Measurements from ENCODE around the gene TSPEAR.

The TSPEAR gene

GRCh38 chr21:44463724-44464123 is 247.6 kb downstream of the TSPEAR start:
- no peak for DNase-seq (ENCODE audit: low read depth in 2 of 2)

GRCh38 chr21:44462834-44463200 is 248.6 kb downstream of the TSPEAR start:
- no peak for DNase-seq (ENCODE audit: low read depth in 2 of 2)

GRCh38 chr21:44462086-44462833 is 249.1 kb downstream of the TSPEAR start:
- no peak for DNase-seq (ENCODE audit: low read depth in 2 of 2)

- DNase-seq (ENCODE audit: low read depth in 2 of 2) = no peak
These were observed 249.8 kb downstream of the TSPEAR start for GRCh38 chr21:44461464-44462001.

- DNase-seq (ENCODE audit: low read depth in 2 of 2) = no peak
These were observed 250.4 kb downstream of the TSPEAR start for GRCh38 chr21:44461005-44461404.

- no peak for DNase-seq (ENCODE audit: low read depth in 2 of 2)
These were observed 251.0 kb downstream of the TSPEAR start for GRCh38 chr21:44460441-44460755.

GRCh38 chr21:44459712-44460440 is 251.5 kb downstream of the TSPEAR start:
- no peak for DNase-seq (ENCODE audit: low read depth in 2 of 2)

GRCh38 chr21:44458971-44459711 is 252.2 kb downstream of the TSPEAR start:
- DNase-seq (ENCODE audit: low read depth in 2 of 2) = no peak

- DNase-seq (ENCODE audit: low read depth in 2 of 2) = no peak
These were observed 254.2 kb downstream of the TSPEAR start for GRCh38 chr21:44456915-44457736.

- DNase-seq (ENCODE audit: low read depth in 2 of 2) = no peak
These were observed 255.0 kb downstream of the TSPEAR start for GRCh38 chr21:44456214-44456914.

GRCh38 chr21:44455524-44456213 is 255.7 kb downstream of the TSPEAR start:
- peak in 1 of 2 donors; percentile 27 for DNase-seq (ENCODE audit: low read depth in 2 of 2)

- peak; percentile 75 to 83 for DNase-seq (ENCODE audit: low read depth in 2 of 2)
These were observed 256.4 kb downstream of the TSPEAR start, which contains the start of gene LRRC3 for GRCh38 chr21:44454747-44455523. TSS of gene LRRC3 (plus strand) at chr21:44455510. CDS start at chr21:44456645, 1,135 bp downstream.

GRCh38 chr21:44454058-44454457 is 257.3 kb downstream of the TSPEAR start:
- DNase-seq (ENCODE audit: low read depth in 2 of 2) = no peak

- no peak for DNase-seq (ENCODE audit: low read depth in 2 of 2)
These were observed 258.3 kb downstream of the TSPEAR start for GRCh38 chr21:44453120-44453519.

GRCh38 chr21:44450999-44451398 is 260.4 kb downstream of the TSPEAR start:
- DNase-seq (ENCODE audit: low read depth in 2 of 2) = no peak

- no peak for DNase-seq (ENCODE audit: low read depth in 2 of 2)
These were observed 261.0 kb downstream of the TSPEAR start for GRCh38 chr21:44450402-44450801.

- no peak for DNase-seq (ENCODE audit: low read depth in 2 of 2)
These were observed 261.7 kb downstream of the TSPEAR start for GRCh38 chr21:44449473-44450363.

GRCh38 chr21:44448651-44449131 is 262.7 kb downstream of the TSPEAR start:
- DNase-seq (ENCODE audit: low read depth in 2 of 2) = no peak

Measured in stimulated activated CD4-positive, alpha-beta T cell treated with anti-CD3 and anti-CD28 coated beads, Interleukin-1b, Interleukin-23, amount 100 ng/mL, for 4 hours (primary cell).